IMR-90 (cell line): ENCODE data around the gene FAM3D. TPM values are rescaled to one million over a fixed set of nuclear protein-coding genes. Genes with fewer than 3 reads are reported as not detected.

Experiments used
- ATAC-seq: fragments of 200-7000 bp; cut with Tn5 transposase; 2 replicates; pipeline ENCODE4 v1.9.1; 2020; ENCODE audit warnings: low read depth, mild to moderate bottlenecking, moderate library complexity
- BruUV-seq: library from RNA; stranded (reverse); fragments of 400-500 nt; replicated peaks from 2 replicates; lab custom pipeline; 2021; lab: Mats Ljungman, UMichigan
- CTCF ChIA-PET: fragments of 300-600 bp; formaldehyde crosslinking; extraction: SDS; loops from one replicate; lab custom pipeline; 2021; ENCODE audit warnings: antibody characterized with exemption; lab: Yijun Ruan, JAX
- POLR2A ChIA-PET: fragments of 300-600 bp; sonication (Branson Sonifier 250); formaldehyde crosslinking; loops from one replicate; lab custom pipeline; 2022; ENCODE audit warnings: antibody characterized with exemption; ENCODE audit not compliant: unreplicated experiment; lab: Charles Lee
- DNase-seq: peaks from one replicate; pipeline ENCODE4 v3.0.0; 2013
- H2AFZ ChIP-seq: replicated peaks from 2 replicates; pipeline ENCODE3; 2013; ENCODE audit warnings: low read length, mild to moderate bottlenecking; ENCODE audit not compliant: poor library complexity
- H2AK5ac ChIP-seq: 2 replicates; pipeline ENCODE4 v1.6.1; 2013; ENCODE audit warnings: low read depth, low read length, inconsistent platforms
- H2AK9ac ChIP-seq: replicated peaks from 2 replicates; pipeline ENCODE3; 2013; ENCODE audit warnings: mild to moderate bottlenecking, low read depth, low read length, moderate library complexity; ENCODE audit not compliant: poor library complexity
- H2BK120ac ChIP-seq: 2 replicates; pipeline ENCODE4 v1.6.1; 2013; ENCODE audit warnings: low read depth, low read length, inconsistent platforms
- H2BK15ac ChIP-seq: 3 replicates; pipeline ENCODE4 v1.6.1; 2013; ENCODE audit warnings: low read depth, low read length, inconsistent platforms
- H2BK20ac ChIP-seq: 2 replicates; pipeline ENCODE4 v1.6.1; 2013; ENCODE audit warnings: low read depth, mild to moderate bottlenecking, inconsistent platforms, low read length, moderate library complexity
- H2BK5ac ChIP-seq: 2 replicates; pipeline ENCODE4 v1.6.1; 2013; ENCODE audit warnings: mild to moderate bottlenecking, low read depth, low read length, inconsistent platforms; ENCODE audit not compliant: poor library complexity, severe bottlenecking
- H3K14ac ChIP-seq: replicated peaks from 2 replicates; pipeline ENCODE4 v1.6.1; 2013; ENCODE audit warnings: low read depth, low read length, inconsistent platforms
- H3K18ac ChIP-seq: 2 replicates; pipeline ENCODE4 v1.6.1; 2013; ENCODE audit warnings: low read depth, low read length, control low read depth
- H3K23ac ChIP-seq: 2 replicates; pipeline ENCODE4 v1.6.1; 2013; ENCODE audit warnings: low read depth, low read length, inconsistent platforms
- H3K27ac ChIP-seq: 2 replicates; pipeline ENCODE4 v1.5.1; 2013; ENCODE audit warnings: mild to moderate bottlenecking, control low read depth, low read length; ENCODE audit not compliant: insufficient read depth
- H3K27me3 ChIP-seq: 2 replicates; pipeline ENCODE4 v1.6.1; 2013; ENCODE audit warnings: low read length; ENCODE audit not compliant: control insufficient read depth, insufficient read depth
- H3K36me3 ChIP-seq: 2 replicates; pipeline ENCODE4 v1.6.1; 2013; ENCODE audit warnings: low read length, mixed read lengths; ENCODE audit not compliant: control insufficient read depth, insufficient read depth
- H3K4ac ChIP-seq: 2 replicates; pipeline ENCODE4 v1.6.1; 2013; ENCODE audit warnings: low read depth, low read length, inconsistent platforms
- H3K4me1 ChIP-seq: 2 replicates; pipeline ENCODE4 v1.6.1; 2013; ENCODE audit warnings: low read length, mixed read lengths; ENCODE audit not compliant: control insufficient read depth, insufficient read depth
- H3K4me2 ChIP-seq: 2 replicates; pipeline ENCODE4 v1.6.1; 2013; ENCODE audit warnings: low read depth, mild to moderate bottlenecking, control low read depth, low read length, moderate library complexity
- H3K4me3 ChIP-seq: 2 replicates; pipeline ENCODE4 v1.5.1; 2013; ENCODE audit warnings: low read depth, mild to moderate bottlenecking, control low read depth, low read length, moderate library complexity; ENCODE audit not compliant: insufficient read depth
- H3K56ac ChIP-seq: 2 replicates; pipeline ENCODE4 v1.6.1; 2013; ENCODE audit warnings: low read length, inconsistent platforms; ENCODE audit not compliant: insufficient read depth; ENCODE audit errors: extremely low read depth
- H3K79me1 ChIP-seq, 2 experiments: 2 replicates each; pipeline ENCODE4 v1.6.1; 2013; ENCODE audit warnings: low read length in 2 of 2, inconsistent platforms in 1 of 2, low read depth in 1 of 2
- H3K9ac ChIP-seq: 2 replicates; pipeline ENCODE4 v1.6.1; 2013; ENCODE audit warnings: low read depth, low read length, control low read depth
- H3K9me1 ChIP-seq: 2 replicates; pipeline ENCODE4 v1.6.1; 2013; ENCODE audit warnings: low read length, inconsistent platforms; ENCODE audit not compliant: insufficient read depth
- H3K9me3 ChIP-seq: 2 replicates; pipeline ENCODE4 v1.6.1; 2013; ENCODE audit warnings: low read length; ENCODE audit not compliant: control insufficient read depth, insufficient read depth
- H4K20me1 ChIP-seq: 2 replicates; pipeline ENCODE4 v1.6.1; 2013; ENCODE audit warnings: low read length, inconsistent platforms; ENCODE audit not compliant: insufficient read depth
- H4K5ac ChIP-seq: 2 replicates; pipeline ENCODE4 v1.6.1; 2013; ENCODE audit warnings: mild to moderate bottlenecking, low read depth, low read length, control low read depth
- H4K8ac ChIP-seq, 2 experiments: 2 replicates each; pipeline ENCODE4 v1.6.1; 2013; ENCODE audit warnings: low read depth in 2 of 2, low read length in 2 of 2, control low read depth in 1 of 2, inconsistent platforms in 1 of 2
- H4K91ac ChIP-seq: 2 replicates; pipeline ENCODE4 v1.6.1; 2013; ENCODE audit warnings: low read depth, low read length, inconsistent platforms; ENCODE audit not compliant: insufficient read depth
- CEBPB ChIP-seq: IDR thresholded peaks from 2 replicates; pipeline ENCODE4 v1.6.1; 2012; ENCODE audit warnings: low read depth, low read length, improper control_type of control experiment
- CHD1 ChIP-seq: IDR thresholded peaks from 2 replicates; pipeline ENCODE4 v1.6.1; 2012; ENCODE audit warnings: low read depth, low read length, improper control_type of control experiment
- MAFK ChIP-seq: IDR thresholded peaks from 2 replicates; pipeline ENCODE4 v1.6.1; 2012; ENCODE audit warnings: low read depth, low read length, improper control_type of control experiment
- MAZ ChIP-seq: IDR thresholded peaks from 2 replicates; pipeline ENCODE4 v1.6.1; 2012; ENCODE audit warnings: low read depth, mild to moderate bottlenecking, low read length, improper control_type of control experiment, moderate library complexity, borderline replicate concordance
- RFX5 ChIP-seq: IDR thresholded peaks from 2 replicates; pipeline ENCODE4 v1.8.0; 2012; ENCODE audit warnings: low read depth, mild to moderate bottlenecking, low read length, moderate library complexity
- SMC3 ChIP-seq: fragments of 150-350 bp; IDR thresholded peaks from 2 replicates; pipeline ENCODE4 v1.6.1; 2016; ENCODE audit warnings: low read depth, mild to moderate bottlenecking, antibody characterized with exemption, low read length, moderate library complexity
- dilution Hi-C: fragments of 300-500 bp; cut with HindIII; formaldehyde crosslinking; loops from one replicate; pipeline ENCODE4 v1.14.3; 2018; ENCODE audit warnings: low sequenced_read_pairs; ENCODE audit not compliant: unreplicated experiment
- in situ Hi-C: fragments of 300-500 bp; cut with MboI; formaldehyde crosslinking; loops from 3 replicates; pipeline ENCODE4 v1.14.3; 2019; ENCODE audit warnings: low sequenced_read_pairs, inconsistent platforms, mixed read lengths
- intact Hi-C: fragments of 100-400 bp; cut with micrococcal nuclease; formaldehyde crosslinking; loops from 2 replicates; pipeline ENCODE4 v1.10.0; 2022
- polyA plus RNA-seq, 3 experiments: library from polyadenylated mRNA; depleted of rRNA; stranded (reverse); fragments of >200 nt; gene quantifications; 2 replicates each; pipeline ENCODE4 v1.2.3, GENCODE V29; 2012; ENCODE audit warnings: low replicate concordance in 1 of 3
- total RNA-seq: library from RNA; depleted of rRNA; stranded (reverse); fragments of >200 nt; gene quantifications from 2 replicates; pipeline ENCODE4 v1.2.3, GENCODE V29; 2012

Gene FAM3D
- total and polyA plus RNA-seq, 2 of the 4 experiments (the other 2 are of a cell fraction), result not detected

GRCh38 chr3:58698246-58698645 is 31.7 kb upstream of the FAM3D start:
- in situ Hi-C loops, result no loop called here
- intact Hi-C loops, result no loop called here

More at GRCh38 chr3:58698246-58698645, 31.7 kb upstream of the FAM3D start:
- Histone ChIP-seq H3K79me1 (no peaks in the 10 kb centered on the region), H3K27me3 (no peaks in the 10 kb centered on the region), H4K5ac (no peak overlapping the region), H4K20me1 (no peaks in the 10 kb centered on the region), H3K18ac (no peak overlapping the region), H3K4me2 (no peak overlapping the region), H3K4me3 (no peak overlapping the region), H2BK20ac (no peak overlapping the region), H3K23ac (no peak overlapping the region), H3K56ac (no peak overlapping the region), H3K36me3 (no peaks in the 10 kb centered on the region), H2BK15ac (no peak overlapping the region), H3K4me1 (no peaks in the 10 kb centered on the region), H2BK5ac (no peak overlapping the region), H2AK9ac (no peak overlapping the region), H2AFZ (no peak overlapping the region), H3K4ac (no peak overlapping the region), H4K8ac (no peak overlapping the region), H2AK5ac (no peak overlapping the region), H3K9ac (no peak overlapping the region), H3K9me3 (no peaks in the 10 kb centered on the region), H3K14ac (no peak overlapping the region), H2BK120ac (no peak overlapping the region), H3K27ac (no peak overlapping the region), H4K91ac (no peak overlapping the region), H3K9me1 (no peaks in the 10 kb centered on the region)
- no peak for DNase-seq
- ATAC-seq, result no peak
- CTCF ChIA-PET, result no interaction called here
- BruUV-seq, result no TSS peak
- POLR2A ChIA-PET, result no interaction called here
- TF ChIP-seq RFX5, result no peak
- TF ChIP-seq MAZ, result no peak
- no peak for TF ChIP-seq CHD1
- TF ChIP-seq MAFK, result no peak
- no peak for TF ChIP-seq SMC3
- TF ChIP-seq CEBPB, result no peak
- dilution Hi-C loops, result no loop called here
